GM04503 (cell line): Measurements from ENCODE around the gene ZNF334.

Experiments used
- DNase-seq: peaks from one replicate; pipeline ENCODE4 v3.0.0-alpha.2; 2012; ENCODE audit warnings: low read depth

Gene ZNF334

GRCh38 chr20:46512943-46513844, at the start of gene ZNF334:
ZNF334 (minus strand) TSS chr20:46513559; CDS start chr20:46512102, 1,457 bp downstream.
- DNase-seq, result no peak

GRCh38 chr20:46562373-46563169, 49.2 kb upstream of the ZNF334 start:
- no peak for DNase-seq

- DNase-seq, result no peak
Observed at GRCh38 chr20:46562009-46562372, 48.6 kb upstream of the ZNF334 start.

GRCh38 chr20:46559685-46560440, 46.5 kb upstream of the ZNF334 start:
- no peak for DNase-seq

- no peak for DNase-seq
Observed at GRCh38 chr20:46559001-46559400, 45.6 kb upstream of the ZNF334 start.

- DNase-seq, result peak; percentile 21
Observed at GRCh38 chr20:46558511-46558959, 45.2 kb upstream of the ZNF334 start.

GRCh38 chr20:46557231-46557956, 44.0 kb upstream of the ZNF334 start:
- DNase-seq, result peak; percentile 47

- DNase-seq, result no peak
Observed at GRCh38 chr20:46555370-46555956, 42.1 kb upstream of the ZNF334 start.

- no peak for DNase-seq
Observed at GRCh38 chr20:46554828-46555227, 41.5 kb upstream of the ZNF334 start.

- DNase-seq, result no peak
Observed at GRCh38 chr20:46553926-46554325, 40.6 kb upstream of the ZNF334 start.

GRCh38 chr20:46552460-46553420, 39.4 kb upstream of the ZNF334 start:
- no peak for DNase-seq

- no peak for DNase-seq
Observed at GRCh38 chr20:46551522-46552381, 38.4 kb upstream of the ZNF334 start.

GRCh38 chr20:46550461-46550860, 37.1 kb upstream of the ZNF334 start, which contains the start of gene OCSTAMP:
OCSTAMP (minus strand) TSS chr20:46550654; CDS start chr20:46550560, 94 bp downstream.
- DNase-seq, result no peak

GRCh38 chr20:46549188-46549972, 36.0 kb upstream of the ZNF334 start:
- no peak for DNase-seq

GRCh38 chr20:46548688-46549087, 35.3 kb upstream of the ZNF334 start:
- DNase-seq, result no peak

GRCh38 chr20:46547995-46548394, 34.6 kb upstream of the ZNF334 start:
- no peak for DNase-seq

- no peak for DNase-seq
Observed at GRCh38 chr20:46546936-46547335, 33.6 kb upstream of the ZNF334 start.

GRCh38 chr20:46546298-46546697, 32.9 kb upstream of the ZNF334 start:
- no peak for DNase-seq
